CD4-positive, alpha-beta T cell treated with Interleukin-4 for 1 hour (primary cell): ENCODE data around the gene SNRNP35.
"Not testable (repeated sequence)": the region's sequence is repeated elsewhere in the genome, so short reads cannot be mapped to it uniquely, and the experiment has no call there.

Experiments
- DNase-seq, 2 donors: peaks; one replicate each; pipeline ENCODE4 v3.0.0-alpha.2; 2020 to 2022

Gene SNRNP35

DNA sequence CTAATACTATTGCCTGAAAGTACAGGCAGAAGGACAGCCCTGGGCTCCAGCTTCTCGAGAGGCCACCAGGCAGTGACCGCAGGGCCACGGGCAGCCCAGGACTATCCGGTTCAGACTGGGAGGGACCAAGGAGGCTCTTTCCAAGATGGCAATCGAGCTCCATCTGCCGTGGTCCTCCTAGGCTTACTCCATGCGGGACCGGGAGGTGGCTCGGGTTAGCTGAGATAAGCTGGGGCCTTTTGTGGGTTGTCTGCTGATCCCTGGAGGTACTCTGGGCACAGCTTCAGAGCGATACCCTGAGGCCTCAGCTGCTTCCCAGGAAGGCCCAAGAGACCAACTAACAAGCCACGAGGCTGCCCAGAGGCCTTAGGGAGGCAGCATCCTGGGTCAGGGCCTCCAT, 33.1 kb downstream of the SNRNP35 start:
- no peak for DNase-seq

DNA sequence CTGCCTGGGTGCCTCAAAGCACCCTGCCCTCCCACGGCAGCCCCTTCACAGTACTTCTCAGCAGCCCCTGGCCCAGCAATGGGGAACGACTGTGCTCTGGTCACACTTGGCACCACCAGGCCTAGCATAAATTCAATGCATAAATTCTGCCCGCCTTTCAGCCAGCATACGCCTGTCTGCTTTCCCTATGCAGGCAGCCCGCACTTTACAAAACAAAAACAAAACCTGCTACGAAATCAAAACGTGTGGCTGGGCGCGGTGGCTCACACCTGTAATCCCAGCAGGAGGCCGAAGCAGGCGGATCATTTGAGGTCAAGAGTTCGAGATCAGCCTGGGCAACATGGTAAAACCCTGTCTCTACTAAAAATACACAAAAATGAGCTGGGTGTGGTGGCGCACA, 33.5 kb downstream of the SNRNP35 start:
- no peak for DNase-seq

DNA sequence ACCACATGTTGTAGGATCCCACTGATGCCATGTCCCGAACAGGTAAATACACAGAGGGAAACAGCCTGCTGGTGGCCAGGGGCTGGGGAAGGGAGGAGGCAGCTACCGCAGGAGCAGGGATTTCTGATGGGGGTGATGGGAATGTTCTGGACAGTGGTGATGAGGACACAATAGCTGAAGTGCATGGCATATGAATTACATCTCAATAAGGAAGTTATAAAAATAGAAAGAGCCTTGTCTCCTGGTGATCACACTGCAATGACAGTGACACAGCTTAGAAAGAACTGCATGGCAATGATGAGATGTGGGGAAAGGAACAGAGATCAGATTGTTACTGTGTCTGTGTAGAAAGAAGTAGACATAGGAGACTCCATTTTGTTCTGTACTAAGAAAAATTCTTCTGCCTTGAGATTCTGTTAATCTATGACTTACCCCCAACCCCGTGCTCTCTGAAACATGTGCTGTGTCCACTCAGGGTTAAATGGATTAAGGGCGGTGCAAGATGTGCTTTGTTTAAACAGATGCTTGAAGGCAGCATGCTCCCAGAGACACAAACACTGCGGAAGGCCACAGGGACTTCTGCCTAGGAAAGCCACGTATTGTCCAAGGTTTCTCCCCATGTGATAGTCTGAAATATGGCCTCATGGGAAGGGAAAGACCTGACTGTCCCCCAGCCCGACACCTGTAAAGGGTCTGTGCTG, 34.5 kb downstream of the SNRNP35 start:
- DNase-seq: not testable (repeated sequence)

DNA sequence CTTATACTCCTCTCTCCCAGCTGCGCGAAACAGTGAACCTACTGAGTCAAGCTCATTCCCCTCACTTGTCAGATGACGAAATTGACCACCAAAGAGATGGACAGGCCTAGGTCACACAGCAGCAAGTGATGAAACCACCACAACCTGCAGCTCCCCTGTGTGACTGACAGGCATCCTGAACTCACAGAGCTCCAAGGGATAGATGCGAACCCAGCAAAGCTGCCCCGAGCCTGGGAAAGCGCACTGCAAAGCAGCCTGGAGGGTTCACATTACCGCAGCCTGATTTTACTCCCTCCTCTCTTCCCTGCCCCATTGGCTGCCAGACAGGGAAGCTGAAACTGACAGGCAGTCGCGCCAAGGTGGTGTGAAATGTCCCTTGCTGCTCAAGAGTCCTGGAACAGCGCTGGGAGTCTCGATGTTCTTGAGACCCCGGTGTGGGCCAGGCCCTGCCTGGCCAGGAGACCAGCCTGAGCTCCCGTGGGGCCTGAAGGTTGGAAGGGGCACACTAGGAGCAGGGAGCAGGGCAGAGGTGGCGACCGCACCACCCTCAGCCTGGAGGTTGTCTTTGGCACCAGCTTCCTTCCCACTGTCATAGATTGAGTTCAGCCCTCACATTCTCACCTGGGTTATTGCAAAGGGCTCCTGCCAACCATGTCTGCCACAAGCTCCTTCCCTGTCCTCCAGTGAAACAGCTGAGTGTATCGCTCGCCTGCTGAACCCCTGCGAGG, 36.3 kb downstream of the SNRNP35 start:
- no peak for DNase-seq

DNA sequence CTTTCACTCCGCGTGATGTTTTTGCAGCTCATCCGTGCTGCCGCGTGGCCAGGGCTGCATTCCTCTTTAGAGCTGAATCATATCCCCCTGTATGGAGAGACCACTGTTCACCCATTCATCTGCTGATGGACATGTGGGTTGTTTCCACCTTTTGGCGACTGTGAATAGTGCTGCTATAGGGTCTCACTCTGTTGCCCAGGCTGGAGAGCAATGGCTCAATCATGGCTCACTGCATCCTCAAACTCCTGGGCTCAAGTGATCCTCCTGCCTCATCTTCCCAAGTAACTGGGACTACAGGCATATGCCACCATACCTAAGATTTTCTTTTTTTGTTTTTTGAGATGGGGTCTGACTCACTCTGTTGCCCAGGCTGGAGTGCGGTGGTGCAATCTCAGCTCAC, 39.1 kb downstream of the SNRNP35 start:
- no peak for DNase-seq

DNA sequence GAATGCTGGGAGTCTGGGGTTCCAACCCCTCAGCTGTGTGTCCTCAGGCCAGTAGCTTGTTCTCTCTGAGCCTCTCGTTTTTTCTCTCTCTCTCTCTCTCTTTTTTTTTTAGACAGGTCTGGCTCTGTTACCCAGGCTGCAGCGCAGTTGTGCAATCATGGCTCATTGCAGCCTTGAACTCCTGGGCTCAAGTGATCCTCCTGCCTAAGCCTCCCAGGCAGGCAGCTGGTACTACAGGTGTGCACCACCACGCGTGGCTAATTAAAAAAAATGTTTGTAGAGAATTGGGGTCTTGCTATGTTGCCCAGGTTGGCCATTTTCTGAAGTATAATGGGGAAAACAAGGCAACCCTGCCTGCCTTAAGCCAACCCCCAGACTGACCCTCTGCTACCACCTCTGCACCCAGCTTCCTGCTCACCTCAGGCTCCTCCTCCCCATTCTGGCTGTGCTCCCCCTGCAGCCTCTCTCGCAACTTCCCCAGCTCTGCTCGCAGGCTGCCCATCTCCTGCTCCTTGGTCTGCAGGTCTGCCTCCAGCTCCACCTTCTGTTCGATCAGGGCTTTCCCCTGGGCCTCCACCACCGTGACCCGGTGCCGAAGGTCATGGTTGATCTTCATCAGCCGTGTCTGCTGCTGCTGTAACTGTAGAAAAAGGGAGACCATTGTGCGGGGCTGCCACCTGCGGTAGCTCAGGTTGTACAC, 40.3 kb downstream of the SNRNP35 start:
- DNase-seq: no peak

DNA sequence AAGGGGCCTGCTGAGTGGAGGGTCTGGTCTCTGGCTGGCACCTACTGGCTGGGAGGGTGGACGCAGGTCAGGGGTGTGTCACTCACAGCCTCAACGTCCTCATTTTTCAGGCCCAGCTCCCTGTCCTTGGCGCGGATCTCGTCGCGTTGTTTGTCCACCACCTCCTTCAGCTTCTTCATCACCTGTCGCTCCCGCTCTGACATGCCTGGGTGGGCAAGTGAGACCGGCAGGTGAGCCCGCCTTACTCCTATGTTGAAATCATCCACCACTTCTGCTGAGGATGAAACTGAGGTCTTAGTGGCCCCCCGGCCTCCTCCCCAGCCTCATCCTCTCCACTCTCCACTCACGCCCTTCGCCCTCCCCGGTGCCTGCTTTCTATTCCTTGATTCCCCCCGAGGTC, 41.4 kb downstream of the SNRNP35 start:
- no peak for DNase-seq

DNA sequence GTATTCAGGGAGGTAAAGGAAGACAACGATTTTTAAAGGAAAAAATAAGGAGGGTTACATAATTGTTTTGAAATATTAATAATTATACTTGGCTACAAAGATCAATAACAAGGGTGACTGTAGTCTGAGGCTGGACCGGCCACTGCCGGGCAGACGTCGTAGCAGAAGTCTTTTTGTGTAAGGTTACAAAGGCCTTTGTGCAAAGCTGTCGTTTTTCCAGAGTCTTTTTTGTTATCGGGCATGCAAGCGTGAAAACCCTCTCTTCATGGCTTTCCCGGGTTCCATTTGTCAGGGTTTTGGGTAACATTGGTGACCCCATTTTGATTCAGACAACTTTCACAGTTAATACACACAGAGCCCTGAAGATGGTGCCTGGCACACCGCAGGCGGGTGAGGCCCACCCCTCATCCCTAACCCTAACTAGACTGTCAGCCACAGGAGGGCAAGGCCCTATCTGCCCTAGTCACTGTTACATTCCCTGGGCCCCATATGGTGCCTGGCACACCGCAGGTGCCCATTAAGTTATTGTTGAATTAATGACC, 44.3 kb downstream of the SNRNP35 start:
- DNase-seq: no peak

DNA sequence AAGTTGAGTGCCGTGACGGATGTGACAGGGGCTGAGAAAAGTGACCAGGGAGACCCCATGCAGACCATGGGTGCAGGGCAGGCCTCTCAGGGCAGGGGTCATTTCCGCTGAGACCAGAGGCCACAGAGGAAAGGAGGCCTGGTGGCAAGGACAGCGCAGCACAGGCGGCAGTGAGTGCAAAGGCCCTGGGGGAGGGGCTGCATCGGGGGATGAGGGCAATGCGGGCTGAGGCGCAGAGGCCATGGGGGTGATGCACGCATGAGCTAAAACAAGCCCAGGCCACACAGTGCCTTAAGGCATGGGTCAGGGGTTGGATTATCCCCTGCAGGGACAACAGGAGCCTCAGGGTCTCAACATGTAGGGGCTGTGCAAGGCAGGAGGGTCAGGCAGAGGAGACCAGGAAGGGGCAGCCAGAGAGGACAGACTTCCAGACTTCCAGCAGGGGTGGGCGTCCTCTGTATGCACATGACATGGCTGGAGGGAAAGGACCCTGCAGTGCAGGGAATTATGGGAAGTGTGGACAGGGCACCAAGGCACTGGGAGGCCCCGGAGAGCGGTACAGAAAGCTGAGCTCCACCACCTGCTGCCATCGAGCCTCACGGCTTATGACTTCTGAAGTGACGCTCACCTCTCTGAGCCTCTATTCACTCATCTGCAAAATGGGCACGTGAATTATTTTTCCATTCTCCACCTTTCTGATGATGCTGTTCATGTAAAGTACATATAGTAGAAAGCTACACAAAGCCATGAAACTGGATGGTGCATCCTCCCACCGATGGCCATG, 48.3 kb downstream of the SNRNP35 start:
- no peak for DNase-seq

DNA sequence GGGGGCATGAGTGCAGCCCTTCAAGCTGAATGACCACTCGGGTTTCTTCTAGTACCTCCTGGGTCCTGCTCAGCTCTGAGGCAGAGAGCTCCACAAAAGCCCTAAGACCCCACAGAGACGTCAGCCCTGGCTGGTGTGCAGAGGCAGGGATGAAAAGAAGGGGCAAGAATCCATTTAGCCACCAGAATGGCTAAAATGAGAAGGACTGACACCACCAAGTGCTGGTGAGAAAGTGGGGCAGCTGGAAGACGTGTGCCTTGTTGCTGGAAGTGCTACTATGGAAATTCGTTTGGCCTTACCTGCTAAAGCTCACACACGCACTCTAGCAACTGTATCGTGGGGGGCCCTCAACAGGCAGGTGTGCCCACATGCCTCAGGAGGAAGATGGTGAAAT, 48.9 kb downstream of the SNRNP35 start:
- no peak for DNase-seq

DNA sequence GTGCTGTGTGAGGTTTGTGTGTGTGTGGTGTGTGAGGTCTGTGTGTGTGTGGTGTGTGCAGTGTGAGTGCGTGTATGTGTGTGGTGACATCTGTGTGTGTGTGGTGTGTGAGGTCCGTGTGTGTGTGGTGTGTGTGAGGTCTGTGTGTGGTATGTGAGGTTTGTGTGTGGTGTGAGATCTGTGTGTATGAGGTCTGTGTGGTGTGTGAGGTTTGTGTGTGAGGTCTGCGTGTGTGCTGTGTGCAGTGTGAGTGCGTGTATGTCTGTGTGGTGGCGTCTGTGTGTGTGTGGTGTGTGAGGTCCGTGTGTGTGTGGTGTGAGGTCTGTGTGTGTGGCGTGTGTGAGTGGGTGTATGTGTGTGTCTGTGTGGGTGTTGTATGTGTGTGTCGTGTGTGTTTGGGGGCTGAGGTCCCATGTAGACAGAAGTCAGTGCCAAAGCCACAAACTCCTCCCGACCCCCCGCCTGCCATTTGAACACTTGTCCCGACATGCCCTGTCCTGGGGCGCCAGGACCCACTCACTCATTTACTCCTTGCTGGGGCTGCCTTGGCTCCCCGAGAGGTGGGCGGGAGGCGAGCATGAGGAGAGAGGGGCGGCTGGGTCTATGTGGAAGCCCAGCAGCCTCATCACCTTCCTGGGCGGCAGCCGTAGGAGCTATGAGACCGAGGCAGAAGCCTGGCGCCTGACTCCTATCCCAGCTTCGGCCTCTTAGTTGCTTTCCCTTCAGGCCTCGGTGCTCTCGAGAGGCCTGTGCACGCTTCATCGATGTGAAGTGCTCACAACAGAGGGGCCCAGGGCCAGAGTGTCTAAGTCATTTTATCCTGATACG, 55.1 kb downstream of the SNRNP35 start:
- DNase-seq: no peak

DNA sequence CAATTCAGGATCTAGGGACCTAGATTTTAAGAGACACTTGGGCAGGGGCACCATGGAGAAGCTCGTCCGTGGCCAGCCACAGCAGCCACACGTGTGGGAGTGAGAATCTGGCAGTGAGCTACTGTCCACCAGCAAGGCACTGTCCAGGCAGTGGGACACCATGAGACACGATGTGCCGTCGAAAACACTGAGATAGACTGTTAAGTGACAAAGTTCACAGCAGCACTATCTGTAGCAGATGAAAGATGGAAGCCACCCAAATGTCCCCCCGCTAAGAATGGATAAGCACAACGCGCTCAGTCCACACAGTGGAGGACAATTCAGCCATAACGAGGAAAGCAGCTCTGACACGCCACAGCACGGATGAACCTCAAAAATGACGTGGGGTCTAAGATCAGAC, 55.9 kb downstream of the SNRNP35 start:
- DNase-seq: no peak

DNA sequence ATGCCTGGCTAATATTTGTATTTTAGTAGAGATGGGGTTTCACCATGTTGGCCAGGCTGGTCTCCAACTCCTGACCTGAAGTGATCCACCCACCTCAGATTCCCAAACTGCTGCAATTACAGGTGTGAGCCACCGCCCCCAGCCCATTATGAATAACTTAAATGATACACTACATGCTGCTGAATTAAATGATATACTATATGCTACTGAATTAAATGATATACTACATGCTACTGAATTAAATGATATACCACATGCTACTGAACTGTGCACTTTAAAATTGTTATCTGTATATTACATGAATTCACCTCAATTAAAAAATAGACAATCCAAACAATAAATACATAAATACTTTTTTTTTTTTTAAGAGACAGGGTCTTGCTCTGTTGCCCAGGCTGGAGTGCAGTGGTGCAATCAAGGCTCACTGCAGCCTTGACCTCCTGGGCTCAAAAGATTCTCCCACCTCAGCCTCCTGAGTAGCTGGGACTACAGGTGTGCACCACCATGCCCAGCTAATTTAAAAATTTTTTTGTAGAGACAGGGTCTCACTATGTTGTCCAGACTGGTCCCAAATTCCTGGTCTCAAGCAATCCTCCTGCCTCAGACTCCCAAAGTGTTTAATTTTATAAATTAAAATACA, 56.8 kb downstream of the SNRNP35 start:
- DNase-seq: not testable (repeated sequence)

DNA sequence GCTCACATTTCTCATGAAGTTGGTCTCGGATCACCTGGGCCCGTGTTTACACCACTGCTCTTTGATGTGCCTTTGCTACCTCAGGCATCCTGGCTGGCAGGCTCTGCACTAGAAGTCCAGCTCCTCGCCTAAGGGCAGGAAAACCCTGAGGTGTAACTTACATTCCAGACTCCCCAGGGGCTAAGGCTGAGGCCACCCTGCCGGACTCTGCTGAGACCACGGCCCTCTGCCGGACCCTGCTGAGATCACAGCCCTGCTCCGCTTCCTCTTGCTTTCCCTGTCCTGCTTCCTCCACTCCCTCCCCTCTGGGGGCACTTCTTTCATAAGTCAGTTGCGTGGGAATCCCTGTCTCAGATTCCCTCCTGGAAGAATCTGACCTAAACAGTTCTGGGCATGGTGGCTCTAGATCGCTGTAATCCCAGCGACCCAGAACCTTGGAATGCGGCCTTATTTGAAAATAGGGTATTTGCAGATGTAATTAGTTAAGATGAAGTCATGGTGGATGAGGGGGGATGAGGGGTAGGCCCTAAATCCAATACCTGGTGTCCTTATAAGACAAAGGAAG, 58.4 kb downstream of the SNRNP35 start:
- no peak for DNase-seq
